ENCODE data around the gene CA6.
"Not testable (repeated sequence)": the region's sequence is repeated elsewhere in the genome, so short reads cannot be mapped to it uniquely, and the experiment has no call there.

CA6 gene

GRCh38 chr1:8926707-8927694, 18.7 kb upstream of the CA6 start:
- DNase-seq: no peak

GRCh38 chr1:8930116-8930515, 15.6 kb upstream of the CA6 start:
- DNase-seq: no peak

DNA sequence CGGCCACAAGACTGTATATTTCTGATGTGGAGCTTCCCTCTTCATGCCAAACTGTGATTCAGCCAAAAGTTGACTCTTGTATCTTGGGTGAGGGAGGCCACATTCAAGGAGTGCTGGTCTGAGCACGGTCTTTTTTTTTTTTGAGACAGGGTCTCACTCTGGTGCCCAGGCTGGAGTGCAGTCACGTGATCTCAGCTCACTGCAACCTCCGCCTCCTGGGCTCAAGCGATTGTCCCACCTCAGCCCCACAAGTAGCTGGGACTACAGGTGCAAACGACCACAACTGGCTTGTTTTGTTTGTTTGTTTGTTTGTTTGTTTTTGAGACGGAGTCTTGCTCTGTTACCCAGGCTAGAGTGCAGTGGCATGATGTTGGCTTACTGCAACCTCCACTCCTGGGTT, 8.6 kb upstream of the CA6 start:
- DNase-seq: not testable (repeated sequence)

DNA sequence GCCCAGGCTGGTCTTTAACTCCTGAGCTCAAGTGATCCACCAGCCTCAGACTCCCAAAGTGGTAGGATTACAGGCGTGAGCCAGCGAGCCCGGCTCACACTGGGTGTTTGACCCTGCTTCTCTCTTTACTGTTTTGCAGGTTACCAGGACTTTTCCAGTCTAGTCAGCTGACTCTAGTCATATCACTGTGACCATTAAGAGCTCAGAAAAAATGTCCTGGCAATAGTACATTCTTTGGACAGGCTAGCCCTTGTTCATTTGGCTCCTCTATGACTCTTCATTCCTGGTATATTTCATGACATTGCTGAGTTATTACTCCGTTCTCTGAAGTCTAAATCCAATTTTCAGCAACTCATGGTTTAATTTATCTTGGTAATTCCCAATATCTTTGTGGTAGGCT, 8.0 kb upstream of the CA6 start:
- no peak for DNase-seq

DNA sequence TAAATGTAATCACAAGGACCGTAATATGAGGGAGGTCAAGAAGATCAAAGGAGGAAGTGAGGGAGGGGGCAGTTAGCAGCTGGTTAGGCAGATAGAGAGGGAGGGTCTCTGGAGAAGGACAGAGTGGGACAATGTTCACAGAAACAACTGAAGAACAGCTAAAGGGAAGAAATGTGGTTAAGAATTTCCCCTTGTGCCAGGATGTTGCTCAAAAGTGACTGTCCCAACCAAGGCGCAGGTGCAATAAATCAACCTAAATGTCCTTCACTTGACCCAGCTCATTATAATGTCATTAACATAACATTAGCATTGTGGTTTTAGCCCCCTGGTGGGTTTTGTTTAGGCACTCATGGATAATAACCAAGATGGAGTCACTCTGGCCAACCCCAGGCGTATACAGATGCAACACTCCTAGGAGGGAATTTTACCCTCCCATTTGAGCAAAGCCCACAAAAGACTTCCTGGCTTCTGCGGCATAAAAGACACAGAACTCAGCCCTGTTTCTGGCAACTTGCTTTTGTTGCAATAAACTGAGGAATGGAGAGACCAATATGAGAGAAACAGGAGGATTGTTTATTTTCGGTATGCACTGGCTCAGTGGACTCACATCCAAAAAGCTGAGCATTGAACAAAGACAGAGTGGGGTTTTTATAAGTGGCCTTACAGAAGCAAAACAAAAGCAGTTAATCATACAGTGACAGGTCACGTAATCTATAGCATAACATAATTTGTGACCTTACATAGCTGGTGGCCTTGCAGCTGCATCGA, 7.3 kb upstream of the CA6 start:
- DNase-seq: no peak

GRCh38 chr1:8939000-8939265, 6.7 kb upstream of the CA6 start:
- DNase-seq: no peak

DNA sequence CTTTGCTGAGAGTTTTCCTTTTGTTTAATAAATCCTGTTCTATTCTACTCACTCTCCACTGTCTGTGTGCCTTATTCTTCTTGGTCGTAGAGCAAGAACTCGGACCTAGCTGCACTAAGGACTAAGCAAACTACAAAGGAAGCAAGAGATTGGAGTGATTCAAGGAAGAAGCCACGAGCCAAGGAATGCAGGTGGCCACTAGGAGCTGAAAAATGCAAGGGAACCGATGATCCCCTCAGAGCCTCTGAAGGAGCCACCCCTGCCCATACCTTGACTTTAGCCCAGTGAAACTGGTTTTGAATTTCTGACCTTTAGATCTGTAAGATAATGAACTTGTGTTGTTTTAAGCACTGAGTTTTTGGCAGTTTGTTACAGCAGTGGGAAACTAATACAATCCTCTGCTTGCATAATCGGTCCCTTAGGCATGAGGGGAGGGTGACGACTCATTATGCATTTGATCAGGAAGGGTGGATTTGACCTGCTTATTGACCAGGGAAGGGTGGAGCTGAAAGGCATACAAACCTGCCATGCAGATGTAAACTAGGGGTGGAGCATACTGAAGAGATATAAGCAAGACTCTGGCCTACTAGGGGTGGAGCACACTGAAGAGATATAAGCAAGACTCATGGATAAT, 6.2 kb upstream of the CA6 start:
- DNase-seq: no peak

DNA sequence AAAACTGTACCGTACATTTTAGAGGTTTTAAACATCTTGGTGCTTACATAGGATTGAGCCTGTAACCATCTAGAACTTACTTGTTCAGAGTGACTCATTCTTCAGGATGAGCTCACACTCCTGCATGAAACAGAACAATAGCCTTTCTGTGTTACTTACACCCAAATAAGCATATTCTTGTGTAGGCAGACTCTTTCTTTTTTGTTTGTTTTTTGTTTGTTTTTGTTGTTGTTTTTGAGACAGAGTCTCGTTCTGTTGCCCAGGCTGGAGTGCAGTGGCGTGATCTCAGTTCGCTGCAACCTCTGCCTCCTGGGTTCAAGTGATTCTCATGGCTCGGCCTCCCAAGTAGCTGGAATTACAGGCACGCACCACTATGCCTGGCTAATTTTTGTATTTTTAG, 3.8 kb upstream of the CA6 start:
- DNase-seq: peak in 5 of 51 donors; percentile 8 to 53 (median 20)

GRCh38 chr1:8943498-8944405, 1.9 kb upstream of the CA6 start:
- DNase-seq: peak in 15 of 51 donors; percentile 8 to 37 (median 20)

- peak in 12 of 51 donors; percentile 5 to 59 (median 28) for DNase-seq
Observed at GRCh38 chr1:8947127-8947691, 1.5 kb downstream of the CA6 start.

- DNase-seq: no peak
Observed at GRCh38 chr1:8950309-8950708, 4.6 kb downstream of the CA6 start.

DNA sequence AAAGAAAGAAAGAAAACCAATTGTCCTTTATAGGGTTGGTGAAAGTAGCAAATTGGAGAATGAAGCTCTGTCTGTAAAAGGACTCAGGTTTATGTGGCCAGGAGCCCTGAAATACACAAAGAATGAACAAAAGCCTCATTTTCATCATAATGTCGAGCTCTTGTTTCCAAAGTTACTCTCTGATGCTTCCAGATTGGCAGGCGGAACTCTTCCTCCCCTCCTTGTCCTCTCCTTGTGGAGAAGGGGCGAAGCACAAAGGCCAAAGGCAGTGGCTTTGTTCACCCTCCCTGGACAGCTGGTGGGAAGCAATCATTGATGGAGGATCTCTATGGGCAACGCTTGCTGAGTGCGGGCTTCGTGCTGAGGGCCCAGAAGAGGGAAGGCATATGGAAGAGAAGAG, 5.6 kb downstream of the CA6 start:
- peak in 5 of 51 donors; percentile 8 to 29 (median 18) for DNase-seq

DNA sequence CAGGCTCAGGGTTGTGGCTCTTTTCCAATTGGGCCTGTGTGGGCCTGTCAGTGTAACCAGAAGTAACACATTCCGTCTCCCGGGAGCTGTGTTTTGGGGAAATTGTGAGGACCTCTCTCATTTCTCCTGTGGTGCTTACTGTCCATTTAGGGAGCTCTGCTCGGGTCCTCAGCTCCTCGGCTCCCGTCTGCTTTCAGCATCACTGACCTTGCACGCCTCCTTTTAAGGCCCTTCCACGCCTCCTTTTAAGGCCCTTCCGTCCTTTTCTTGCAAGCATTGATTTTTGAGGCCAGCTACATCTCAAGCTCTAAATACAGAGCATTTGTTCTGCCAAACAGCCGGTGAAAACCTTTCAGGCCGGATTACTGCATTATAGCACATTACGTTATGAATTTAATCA, 9.7 kb downstream of the CA6 start:
- DNase-seq: peak in 3 of 51 donors; percentile 5 to 44 (median 7)

DNA sequence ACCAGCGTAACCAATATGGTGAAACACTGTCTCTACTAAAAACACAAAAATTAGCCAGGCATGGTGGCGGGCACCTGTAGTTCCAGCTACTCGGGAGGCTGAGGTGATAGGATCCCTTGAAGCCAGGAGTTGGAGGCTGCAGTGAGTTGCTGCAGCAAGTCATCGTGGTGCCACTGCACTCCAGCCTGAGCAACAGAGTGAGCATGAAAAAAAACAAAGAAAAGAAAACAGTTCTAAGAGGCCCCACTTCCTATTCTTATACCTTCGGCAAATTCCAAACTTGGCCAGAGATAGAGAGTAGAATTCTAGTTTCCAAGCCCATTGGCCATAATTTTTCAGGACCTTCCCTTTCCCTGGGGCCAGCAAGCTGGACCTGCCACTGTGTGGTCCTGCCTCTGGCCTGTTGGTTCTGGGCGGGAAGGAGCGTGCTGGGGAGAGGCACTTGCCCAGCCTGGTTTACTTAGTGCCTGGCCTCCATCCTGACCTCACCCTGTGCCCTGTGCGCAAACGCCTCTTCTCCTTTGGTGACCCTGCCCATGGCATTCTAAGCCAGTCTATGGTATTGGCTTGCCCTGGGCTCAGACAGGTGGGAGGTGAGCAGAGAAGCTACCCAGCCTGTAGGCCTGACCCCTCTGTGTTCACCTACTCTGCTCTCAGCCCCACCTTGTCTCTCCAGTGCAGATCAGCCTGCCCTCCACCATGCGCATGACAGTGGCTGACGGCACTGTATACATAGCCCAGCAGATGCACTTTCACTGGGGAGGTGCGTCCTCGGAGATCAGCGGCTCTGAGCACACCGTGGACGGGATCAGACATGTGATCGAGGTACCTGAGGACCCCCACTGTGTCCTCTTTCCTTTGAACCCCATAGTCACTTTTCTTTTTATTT, 11.0 kb downstream of the CA6 start:
- no peak for DNase-seq

- DNase-seq: no peak
Observed at GRCh38 chr1:8962812-8963530, 17.3 kb downstream of the CA6 start.

DNA sequence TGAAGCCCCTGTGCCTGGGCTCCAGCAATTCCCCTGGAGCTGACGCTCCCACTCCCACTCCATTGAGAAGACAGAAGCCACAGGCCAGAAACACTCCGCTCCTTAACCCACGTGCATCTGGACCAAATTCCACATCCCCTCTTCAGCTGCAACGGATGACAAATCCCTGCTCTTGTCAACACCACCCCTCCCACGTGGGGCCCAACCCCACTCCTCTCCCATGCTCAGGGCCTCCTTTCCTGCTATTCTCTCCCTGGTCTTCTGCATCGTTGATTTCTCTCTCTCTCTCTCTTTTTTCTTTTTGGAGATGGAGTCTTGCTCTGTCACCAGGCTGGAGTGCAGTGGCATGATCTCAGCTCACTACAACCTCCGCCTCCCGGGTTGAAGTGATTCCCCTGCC, 18.3 kb downstream of the CA6 start:
- no peak for DNase-seq

DNA sequence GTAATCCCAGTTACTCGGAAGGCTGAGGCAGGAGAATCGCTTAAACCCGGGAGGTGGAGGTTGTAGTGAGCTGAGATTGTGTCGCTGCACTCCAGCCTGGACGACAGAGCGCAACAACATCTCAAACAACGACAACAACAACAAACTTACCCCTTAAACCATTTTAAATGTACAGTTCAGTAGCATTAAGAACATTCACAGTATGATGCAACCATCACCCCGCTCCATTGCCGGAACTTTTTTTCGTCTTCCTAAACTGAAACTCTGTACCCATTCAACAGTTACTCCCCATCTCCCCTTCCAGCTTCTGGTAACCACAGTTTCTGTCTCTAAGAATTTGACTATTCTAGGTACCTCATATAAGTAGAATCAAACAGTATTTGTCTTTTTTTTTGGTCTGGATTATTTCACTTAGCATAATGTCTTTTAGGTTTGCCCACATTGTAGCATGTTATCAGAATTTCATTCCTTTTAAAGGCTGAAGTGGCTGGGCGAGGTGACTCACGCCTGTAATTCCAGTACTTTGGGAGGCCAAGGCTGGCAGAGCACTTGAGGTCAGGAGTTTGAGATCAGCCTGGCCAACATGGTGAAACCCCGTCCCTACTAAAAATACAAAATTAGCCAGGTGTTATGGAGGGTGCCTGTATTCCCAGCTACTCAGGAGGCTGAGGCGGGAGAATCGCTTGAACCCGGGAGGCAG, 19.6 kb downstream of the CA6 start:
- DNase-seq: no peak

DNA sequence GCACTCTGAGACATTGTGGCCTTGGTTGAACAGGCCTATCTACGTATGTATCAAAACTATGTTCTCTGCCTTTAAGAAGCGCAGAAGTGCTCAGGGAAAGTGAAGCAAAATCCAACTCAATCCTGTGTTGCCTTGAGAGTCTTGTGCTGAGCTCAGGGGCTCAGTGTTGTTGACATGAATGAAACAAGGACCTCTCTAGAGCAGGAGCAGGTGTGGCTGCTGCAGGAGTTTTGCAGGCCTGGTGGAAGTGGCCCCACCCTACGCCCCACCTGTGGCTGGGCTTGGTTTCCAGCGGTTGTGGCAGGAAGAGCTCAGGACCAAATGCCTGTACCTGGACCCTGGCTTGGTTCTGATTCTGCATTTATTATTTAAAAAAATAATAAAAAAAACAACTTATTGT, 20.9 kb downstream of the CA6 start:
- no peak for DNase-seq

Measured in hypothalamus (tissue), 51 donors.